AG09319 (cell line): Measurements from ENCODE around the gene OR2W1.

ENCODE experiments used
- DNase-seq: peaks from one replicate; pipeline ENCODE4 v3.0.0-alpha.2; 2010; ENCODE audit warnings: low read depth; ENCODE audit errors: extremely low read depth
- TF ChIP-seq, protein P1 (sequence below): IDR thresholded peaks from 2 replicates; pipeline ENCODE4 v1.5.1; 2011; ENCODE audit warnings: low read depth, mild to moderate bottlenecking, inconsistent platforms, low read length, moderate library complexity

OR2W1 gene

DNA sequence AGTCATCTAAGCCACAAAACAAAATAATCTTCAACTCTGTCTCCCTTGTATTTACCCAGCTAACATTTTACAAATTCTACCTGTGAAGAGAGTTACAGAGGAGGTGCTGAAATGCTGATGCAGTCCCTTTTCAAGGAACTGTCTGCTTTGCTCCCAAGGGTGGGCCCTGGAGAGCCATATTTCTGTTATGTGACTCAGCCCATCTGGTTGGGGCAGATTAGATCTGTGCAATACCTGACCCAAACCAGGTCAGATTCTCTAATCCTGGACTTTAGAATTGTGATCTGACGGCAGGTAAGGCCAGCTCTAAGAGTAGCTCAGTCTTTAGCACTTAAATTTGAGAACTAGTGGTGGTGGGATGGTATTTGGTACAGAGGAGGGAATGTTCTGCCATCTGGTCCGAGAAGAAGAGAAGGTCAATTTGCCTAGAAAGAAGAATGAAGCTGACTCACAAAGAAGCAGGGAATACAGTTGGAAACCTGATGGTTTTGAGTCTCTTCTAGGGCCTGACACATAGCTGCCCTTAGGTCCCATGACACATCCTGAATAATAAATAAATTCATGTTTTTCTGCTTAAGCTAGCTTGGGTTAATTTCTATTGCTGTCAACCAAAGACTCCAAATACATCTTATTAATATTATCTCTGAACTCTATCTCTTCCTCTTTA, 48.0 kb downstream of the OR2W1 start:
- TF ChIP-seq, protein P1, sequence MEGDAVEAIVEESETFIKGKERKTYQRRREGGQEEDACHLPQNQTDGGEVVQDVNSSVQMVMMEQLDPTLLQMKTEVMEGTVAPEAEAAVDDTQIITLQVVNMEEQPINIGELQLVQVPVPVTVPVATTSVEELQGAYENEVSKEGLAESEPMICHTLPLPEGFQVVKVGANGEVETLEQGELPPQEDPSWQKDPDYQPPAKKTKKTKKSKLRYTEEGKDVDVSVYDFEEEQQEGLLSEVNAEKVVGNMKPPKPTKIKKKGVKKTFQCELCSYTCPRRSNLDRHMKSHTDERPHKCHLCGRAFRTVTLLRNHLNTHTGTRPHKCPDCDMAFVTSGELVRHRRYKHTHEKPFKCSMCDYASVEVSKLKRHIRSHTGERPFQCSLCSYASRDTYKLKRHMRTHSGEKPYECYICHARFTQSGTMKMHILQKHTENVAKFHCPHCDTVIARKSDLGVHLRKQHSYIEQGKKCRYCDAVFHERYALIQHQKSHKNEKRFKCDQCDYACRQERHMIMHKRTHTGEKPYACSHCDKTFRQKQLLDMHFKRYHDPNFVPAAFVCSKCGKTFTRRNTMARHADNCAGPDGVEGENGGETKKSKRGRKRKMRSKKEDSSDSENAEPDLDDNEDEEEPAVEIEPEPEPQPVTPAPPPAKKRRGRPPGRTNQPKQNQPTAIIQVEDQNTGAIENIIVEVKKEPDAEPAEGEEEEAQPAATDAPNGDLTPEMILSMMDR = no peak
- DNase-seq = no peak

DNA sequence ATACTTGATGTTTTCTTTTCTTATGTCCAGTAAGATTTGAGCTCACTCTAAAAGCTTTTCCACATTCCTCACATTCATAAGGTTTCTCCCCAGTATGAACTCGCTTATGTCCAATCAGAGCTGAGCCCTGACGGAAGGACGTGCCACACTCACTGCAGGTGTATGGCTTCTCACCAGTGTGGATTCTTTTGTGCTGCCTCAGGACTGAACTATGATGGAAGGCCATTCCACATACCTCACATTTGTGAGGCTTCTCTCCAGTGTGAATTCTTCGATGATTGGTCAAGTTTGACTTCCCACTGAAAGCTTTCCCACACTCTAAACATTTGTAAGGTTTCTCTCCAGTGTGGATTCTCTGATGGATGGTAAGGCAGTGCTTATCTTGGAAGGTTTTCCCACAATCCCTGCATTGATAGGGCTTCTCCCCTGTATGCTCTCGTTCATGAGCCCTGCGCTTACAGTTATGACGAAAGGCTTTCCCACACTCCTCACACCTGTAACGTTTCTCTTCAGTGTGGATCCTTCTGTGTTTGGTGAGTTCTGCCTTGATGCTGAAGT, 49.8 kb downstream of the OR2W1 start:
- no peak for DNase-seq
- TF ChIP-seq, protein P1 = no peak
